ENCODE data around the gene STK32C. TPM values are rescaled to one million over a fixed set of nuclear protein-coding genes. Genes with fewer than 3 reads are reported as not detected.
A peak's percentile ranks its signal among the peaks of the same experiment; 100 is the strongest.
"Not testable (repeated sequence)": the region's sequence is repeated elsewhere in the genome, so short reads cannot be mapped to it uniquely, and the experiment has no call there.

The STK32C gene
- total RNA-seq, 1 donor from 2014 or later: 13.6 TPM

DNA sequence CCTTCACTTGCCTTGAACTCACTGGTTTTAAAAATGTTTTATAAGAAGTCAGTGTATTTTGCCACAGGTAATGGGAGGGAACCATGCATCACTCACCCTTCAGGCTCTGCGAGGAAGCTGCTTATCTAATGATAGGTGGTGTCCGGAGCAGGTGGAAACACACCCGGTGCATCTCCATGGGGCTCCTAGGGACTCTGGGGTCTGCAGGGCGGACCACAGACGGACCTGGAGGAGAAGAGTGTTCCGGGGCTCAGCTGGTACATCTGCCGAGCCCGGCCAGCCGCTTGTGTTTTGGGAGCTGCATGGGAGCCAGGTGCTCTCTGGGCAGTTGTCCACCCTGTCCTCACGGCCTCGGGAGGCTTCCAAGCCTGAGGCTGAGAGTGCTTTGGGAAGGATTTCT is 31.5 kb upstream of the STK32C start:
- no peak overlapping the region for H3K9ac ChIP-seq (ENCODE audit: low read length)
- no peak overlapping the region for H2AFZ ChIP-seq (ENCODE audit: low read depth, low read length)
- no peaks in the 10 kb centered on the region for H4K20me1 ChIP-seq (ENCODE audit: insufficient read depth, low read length)
- no peaks in the 10 kb centered on the region for H3K36me3 ChIP-seq (ENCODE audit: insufficient read depth, low read length)
- TF ChIP-seq EZH2 (IDR thresholded peaks at IDR 0.05; ENCODE audit: insufficient read depth, low read length): no peak
- TF ChIP-seq, protein P1, sequence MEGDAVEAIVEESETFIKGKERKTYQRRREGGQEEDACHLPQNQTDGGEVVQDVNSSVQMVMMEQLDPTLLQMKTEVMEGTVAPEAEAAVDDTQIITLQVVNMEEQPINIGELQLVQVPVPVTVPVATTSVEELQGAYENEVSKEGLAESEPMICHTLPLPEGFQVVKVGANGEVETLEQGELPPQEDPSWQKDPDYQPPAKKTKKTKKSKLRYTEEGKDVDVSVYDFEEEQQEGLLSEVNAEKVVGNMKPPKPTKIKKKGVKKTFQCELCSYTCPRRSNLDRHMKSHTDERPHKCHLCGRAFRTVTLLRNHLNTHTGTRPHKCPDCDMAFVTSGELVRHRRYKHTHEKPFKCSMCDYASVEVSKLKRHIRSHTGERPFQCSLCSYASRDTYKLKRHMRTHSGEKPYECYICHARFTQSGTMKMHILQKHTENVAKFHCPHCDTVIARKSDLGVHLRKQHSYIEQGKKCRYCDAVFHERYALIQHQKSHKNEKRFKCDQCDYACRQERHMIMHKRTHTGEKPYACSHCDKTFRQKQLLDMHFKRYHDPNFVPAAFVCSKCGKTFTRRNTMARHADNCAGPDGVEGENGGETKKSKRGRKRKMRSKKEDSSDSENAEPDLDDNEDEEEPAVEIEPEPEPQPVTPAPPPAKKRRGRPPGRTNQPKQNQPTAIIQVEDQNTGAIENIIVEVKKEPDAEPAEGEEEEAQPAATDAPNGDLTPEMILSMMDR (IDR thresholded peaks at IDR 0.05; ENCODE audit: insufficient read depth, low read depth, low read length): no peak
- H3K79me2 ChIP-seq (ENCODE audit: insufficient read depth, low read length): no peaks in the 10 kb centered on the region
- H3K27ac ChIP-seq (ENCODE audit: low read depth, low read length): no peak overlapping the region
- H3K9me3 Mint-ChIP-seq (ENCODE audit: unreplicated experiment): peaks cover 2% of the 10 kb centered on the region
- no peak for FAIRE-seq
- peaks cover 5% of the 10 kb centered on the region for H3K4me1 ChIP-seq (ENCODE audit: insufficient read depth, low read length)
- H3K9me3 ChIP-seq (ENCODE audit: insufficient read depth, low read depth, low read length): no peaks in the 10 kb centered on the region
- no peak overlapping the region for H3K4me3 Mint-ChIP-seq (ENCODE audit: unreplicated experiment)
- no peak for DNase-seq (ENCODE audit: low read depth)
- no peaks in the 10 kb centered on the region for H3K27me3 ChIP-seq (ENCODE audit: insufficient read depth, low read length)
- no peak overlapping the region for H3K4me3 ChIP-seq (ENCODE audit: insufficient read depth, low read depth, low read length)
- no peak overlapping the region for H3K4me2 ChIP-seq (ENCODE audit: low read length)
- no peaks in the 10 kb centered on the region for H3K27me3 Mint-ChIP-seq (ENCODE audit: low read depth, unreplicated experiment)
- no peaks in the 10 kb centered on the region for H3K4me1 Mint-ChIP-seq (ENCODE audit: low read depth, unreplicated experiment)
- no peak overlapping the region for H3K27ac Mint-ChIP-seq (ENCODE audit: unreplicated experiment)
- peaks cover 22% of the 10 kb centered on the region for H3K36me3 Mint-ChIP-seq (ENCODE audit: low read depth, unreplicated experiment)

DNA sequence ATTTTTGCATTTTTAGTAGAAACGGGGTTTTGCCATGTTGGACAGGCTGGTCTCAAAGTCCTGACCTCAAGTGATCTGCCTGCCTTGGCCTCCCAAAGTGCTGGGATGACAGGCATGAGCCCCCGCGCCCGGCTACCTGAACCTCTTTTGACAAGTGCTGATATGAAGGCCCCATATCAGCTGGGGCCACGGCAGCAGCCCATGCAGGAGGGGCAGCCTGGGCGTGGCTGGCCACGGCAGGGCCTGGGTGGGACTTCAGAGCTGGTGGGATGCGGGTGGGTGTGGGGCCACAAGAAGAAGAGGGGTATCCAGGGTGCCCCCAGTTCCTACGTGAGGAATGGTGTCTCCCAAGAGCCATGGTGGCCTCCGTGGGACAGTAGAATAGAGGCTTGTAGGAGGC is 31.1 kb upstream of the STK32C start:
- Histone ChIP-seq H3K9me3 (ENCODE audit: insufficient read depth, low read depth, low read length) (no peaks in the 10 kb centered on the region), H3K36me3 (ENCODE audit: insufficient read depth, low read length) (no peaks in the 10 kb centered on the region), H4K20me1 (ENCODE audit: insufficient read depth, low read length) (no peaks in the 10 kb centered on the region), H3K4me2 (ENCODE audit: low read length) (no peak overlapping the region), H3K27ac (ENCODE audit: low read depth, low read length) (no peak overlapping the region), H2AFZ (ENCODE audit: low read depth, low read length) (no peak overlapping the region), H3K9ac (ENCODE audit: low read length) (no peak overlapping the region), H3K27me3 (ENCODE audit: insufficient read depth, low read length) (no peaks in the 10 kb centered on the region), H3K4me3 (ENCODE audit: insufficient read depth, low read depth, low read length) (no peak overlapping the region), H3K4me1 (ENCODE audit: insufficient read depth, low read length) (peaks cover 5% of the 10 kb centered on the region), H3K79me2 (ENCODE audit: insufficient read depth, low read length) (no peaks in the 10 kb centered on the region)
- no peak overlapping the region for H3K4me3 Mint-ChIP-seq (ENCODE audit: unreplicated experiment)
- peaks cover 24% of the 10 kb centered on the region for H3K36me3 Mint-ChIP-seq (ENCODE audit: low read depth, unreplicated experiment)
- no peaks in the 10 kb centered on the region for H3K4me1 Mint-ChIP-seq (ENCODE audit: low read depth, unreplicated experiment)
- DNase-seq (ENCODE audit: low read depth): no peak
- no peak overlapping the region for H3K27ac Mint-ChIP-seq (ENCODE audit: unreplicated experiment)
- no peaks in the 10 kb centered on the region for H3K27me3 Mint-ChIP-seq (ENCODE audit: low read depth, unreplicated experiment)
- no peak for TF ChIP-seq EZH2 (IDR thresholded peaks at IDR 0.05; ENCODE audit: insufficient read depth, low read length)
- TF ChIP-seq, protein P1 (IDR thresholded peaks at IDR 0.05; ENCODE audit: insufficient read depth, low read depth, low read length): no peak
- FAIRE-seq: no peak
- H3K9me3 Mint-ChIP-seq (ENCODE audit: unreplicated experiment): peaks cover 2% of the 10 kb centered on the region

DNA sequence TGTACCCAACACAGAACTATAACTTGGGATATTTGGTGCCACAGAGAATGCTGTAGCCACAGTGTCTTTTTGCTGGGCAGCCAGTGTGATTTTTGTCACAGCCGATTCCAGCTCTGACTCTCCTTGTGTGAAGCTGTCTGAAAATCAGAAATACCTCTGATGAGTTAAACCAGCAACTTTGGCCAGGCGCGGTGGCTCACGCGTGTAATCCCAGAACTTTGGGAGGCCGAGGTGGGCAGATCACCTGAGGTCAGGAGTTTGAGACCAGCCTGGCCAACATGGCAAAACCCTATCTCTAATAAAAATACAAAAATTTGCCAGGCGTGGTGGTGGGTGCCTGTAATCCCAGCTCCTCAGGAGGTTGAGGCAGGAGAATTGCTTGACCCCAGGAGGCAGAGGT is 30.1 kb upstream of the STK32C start:
- not testable (repeated sequence) for H4K20me1 ChIP-seq (ENCODE audit: insufficient read depth, low read length); H3K79me2 ChIP-seq (ENCODE audit: insufficient read depth, low read length); H3K27me3 Mint-ChIP-seq (ENCODE audit: low read depth, unreplicated experiment); H3K9me3 ChIP-seq (ENCODE audit: insufficient read depth, low read depth, low read length); FAIRE-seq; H3K4me1 Mint-ChIP-seq (ENCODE audit: low read depth, unreplicated experiment); H2AFZ ChIP-seq (ENCODE audit: low read depth, low read length); H3K27me3 ChIP-seq (ENCODE audit: insufficient read depth, low read length); DNase-seq (ENCODE audit: low read depth); H3K27ac Mint-ChIP-seq (ENCODE audit: unreplicated experiment); H3K4me1 ChIP-seq (ENCODE audit: insufficient read depth, low read length); H3K4me3 ChIP-seq (ENCODE audit: insufficient read depth, low read depth, low read length); H3K4me3 Mint-ChIP-seq (ENCODE audit: unreplicated experiment); H3K36me3 ChIP-seq (ENCODE audit: insufficient read depth, low read length); H3K9me3 Mint-ChIP-seq (ENCODE audit: unreplicated experiment); H3K9ac ChIP-seq (ENCODE audit: low read length); H3K27ac ChIP-seq (ENCODE audit: low read depth, low read length)
- H3K4me2 ChIP-seq (ENCODE audit: low read length): peak overlapping the region; percentile 90
- peaks cover 21% of the 10 kb centered on the region for H3K36me3 Mint-ChIP-seq (ENCODE audit: low read depth, unreplicated experiment)
